Brain pericyte (primary cell): ENCODE results near the gene TRIP6.
"Not testable (repeated sequence)": the region's sequence is repeated elsewhere in the genome, so short reads cannot be mapped to it uniquely, and the experiment has no call there.

Experiments
- DNase-seq: peaks from one replicate; pipeline ENCODE4 v3.0.0-alpha.2; 2012; ENCODE audit warnings: low read depth, low spot score

Gene TRIP6

DNA sequence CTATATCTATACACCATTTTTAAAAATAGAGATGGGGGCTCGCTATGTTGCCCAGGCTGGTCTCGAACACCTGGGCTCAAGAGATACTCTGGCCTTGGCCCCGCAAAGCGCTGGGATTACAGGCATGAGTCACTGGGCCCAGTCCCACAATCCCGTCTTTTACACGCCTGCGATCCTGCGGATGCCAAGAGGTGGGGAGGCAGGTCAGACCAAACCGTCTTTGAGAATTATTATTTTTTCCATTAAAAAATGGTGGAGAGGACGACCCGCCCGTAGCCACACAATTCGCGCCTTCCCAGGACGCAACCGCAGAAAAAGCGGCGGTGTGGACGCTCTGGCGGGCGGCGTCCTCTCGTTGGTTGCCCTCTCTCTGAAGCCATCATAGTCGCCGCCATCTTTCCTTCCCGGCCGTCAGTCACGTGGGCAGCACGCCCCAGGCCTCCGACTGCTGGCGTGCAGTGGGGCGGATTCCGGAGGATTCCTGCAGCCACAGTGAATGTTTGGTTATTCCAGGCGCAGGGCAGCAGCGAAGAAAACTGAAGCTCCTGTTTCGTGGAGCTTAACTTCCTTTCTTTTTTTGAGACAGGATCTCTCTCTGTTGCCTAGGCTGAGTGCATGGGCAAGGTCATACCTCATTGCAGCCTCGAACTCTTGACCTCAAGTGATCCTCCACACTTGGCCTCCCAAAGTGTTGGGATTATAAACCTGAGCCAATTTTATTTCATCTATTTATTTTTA, 29.9 kb upstream of the TRIP6 start:
- peak; percentile 79 for DNase-seq

- no peak for DNase-seq
Measured at GRCh38 chr7:100839361-100839760, 27.8 kb upstream of the TRIP6 start.

- DNase-seq = no peak
Measured at GRCh38 chr7:100840470-100841100, 26.6 kb upstream of the TRIP6 start.

DNA sequence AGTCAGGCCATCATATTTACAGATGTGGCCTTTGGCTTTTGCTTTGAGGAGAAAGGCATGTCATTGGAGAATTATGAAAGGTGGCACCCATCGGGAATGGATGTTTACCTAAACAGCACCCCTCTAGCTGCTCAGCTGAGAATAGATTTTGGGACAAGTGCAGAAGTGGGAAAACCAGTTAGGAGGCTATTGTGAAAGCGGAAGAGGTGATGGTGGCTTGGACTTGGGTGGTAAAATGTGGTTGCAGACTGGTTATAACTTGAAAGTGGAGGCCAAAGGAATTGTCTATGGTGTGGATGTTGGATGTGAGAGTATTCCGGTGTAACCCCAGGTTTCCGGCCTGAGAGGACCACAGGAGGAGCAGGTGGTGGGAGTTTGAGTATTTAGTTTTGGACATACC, 19.8 kb upstream of the TRIP6 start:
- DNase-seq = no peak

DNA sequence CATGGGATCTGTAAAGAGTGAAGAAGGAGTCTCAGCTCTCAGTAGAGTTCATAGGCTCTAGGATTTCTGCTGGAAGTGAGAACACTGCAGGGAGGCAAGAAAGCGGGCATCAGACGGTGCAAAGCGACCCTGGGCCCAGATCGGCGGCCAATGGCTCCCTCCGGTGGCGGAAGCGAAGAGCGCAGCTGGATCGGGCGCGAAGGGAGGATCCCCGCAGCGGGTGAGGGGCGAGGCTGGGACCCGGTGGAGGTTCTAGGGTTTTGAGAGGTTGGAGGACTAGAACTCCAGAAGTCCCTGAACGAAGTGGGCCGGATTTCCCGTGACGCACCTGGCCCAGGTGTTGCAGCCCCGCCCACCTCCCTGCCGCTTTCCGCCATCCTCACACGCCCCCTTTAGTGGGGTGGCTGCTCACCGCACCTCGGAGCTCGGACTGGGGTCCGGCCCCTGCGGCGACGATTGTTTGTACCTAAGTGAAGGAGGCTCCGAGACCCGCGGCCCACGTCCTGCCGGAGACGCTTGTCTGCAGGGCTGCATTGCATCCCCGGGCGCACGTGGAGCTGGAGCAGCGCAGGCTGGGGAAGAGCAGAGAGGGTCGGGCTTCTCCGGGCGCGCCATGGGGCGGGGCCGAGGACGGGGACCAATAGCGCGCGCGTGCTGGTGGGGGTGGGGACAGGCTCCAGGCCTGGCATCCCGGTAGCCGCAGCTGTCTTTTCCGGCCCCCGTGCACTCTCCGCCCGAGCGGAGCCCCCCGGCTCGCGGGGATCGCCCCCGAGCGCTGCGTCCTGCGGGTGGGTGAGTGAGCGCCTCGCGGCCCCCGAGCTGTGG, 14.9 kb upstream of the TRIP6 start, which contains the start of gene SLC12A9:
Gene SLC12A9, plus strand, starts transcription at position 666 of the 825 bp plus-strand sequence. CDS start 1,485 bp downstream, outside the sequence.
- peak; percentile 65 for DNase-seq

DNA sequence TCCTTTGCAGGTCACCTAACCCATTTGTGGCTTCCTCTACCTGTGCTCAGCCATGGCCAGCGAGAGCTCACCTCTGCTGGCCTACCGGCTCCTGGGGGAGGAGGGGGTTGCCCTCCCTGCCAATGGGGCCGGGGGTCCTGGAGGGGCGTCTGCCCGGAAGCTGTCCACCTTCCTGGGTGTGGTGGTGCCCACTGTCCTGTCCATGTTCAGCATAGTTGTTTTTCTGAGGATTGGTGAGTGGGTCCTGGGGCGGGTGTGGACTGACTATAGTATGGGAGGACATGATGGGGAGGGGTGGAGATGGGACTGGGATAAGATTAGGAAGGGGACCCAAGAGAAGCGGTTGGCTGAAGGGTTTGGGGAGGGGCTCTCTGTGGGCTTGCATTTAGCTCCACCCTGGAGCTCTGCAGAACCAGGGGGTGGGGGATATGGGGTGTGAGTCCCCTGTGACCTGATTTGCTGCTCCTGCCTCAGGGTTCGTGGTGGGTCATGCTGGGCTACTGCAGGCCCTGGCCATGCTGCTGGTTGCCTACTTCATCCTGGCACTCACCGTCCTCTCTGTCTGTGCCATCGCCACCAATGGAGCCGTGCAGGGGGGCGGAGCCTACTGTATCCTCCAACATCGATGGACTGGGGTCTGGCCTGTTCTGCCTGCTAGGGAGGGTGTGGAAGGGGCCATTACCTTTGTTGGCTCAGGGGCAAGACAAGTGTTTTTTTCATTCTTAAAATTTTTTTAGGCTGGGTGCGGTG, 12.9 kb upstream of the TRIP6 start:
- no peak for DNase-seq

- not testable (repeated sequence) for DNase-seq
Measured at GRCh38 chr7:100854899-100855298, 12.3 kb upstream of the TRIP6 start.

DNA sequence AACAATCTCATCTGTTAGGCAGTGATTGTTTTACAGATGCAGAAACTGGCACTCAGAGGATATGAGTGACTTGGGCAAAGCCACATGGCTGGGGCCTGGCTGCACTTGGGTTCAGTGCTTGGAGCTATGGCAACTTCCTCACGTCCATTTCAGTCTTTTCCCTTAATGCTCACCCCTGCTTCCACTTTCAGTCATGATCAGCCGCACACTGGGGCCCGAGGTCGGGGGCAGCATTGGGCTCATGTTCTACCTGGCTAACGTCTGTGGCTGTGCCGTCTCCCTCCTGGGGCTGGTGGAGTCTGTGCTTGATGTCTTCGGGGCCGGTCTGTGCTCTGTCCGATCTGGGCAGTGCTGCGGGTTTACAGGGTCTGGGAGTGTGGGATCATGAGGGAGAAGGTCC, 11.7 kb upstream of the TRIP6 start:
- DNase-seq = no peak

- no peak for DNase-seq
Measured at GRCh38 chr7:100856871-100857282, 10.3 kb upstream of the TRIP6 start.

DNA sequence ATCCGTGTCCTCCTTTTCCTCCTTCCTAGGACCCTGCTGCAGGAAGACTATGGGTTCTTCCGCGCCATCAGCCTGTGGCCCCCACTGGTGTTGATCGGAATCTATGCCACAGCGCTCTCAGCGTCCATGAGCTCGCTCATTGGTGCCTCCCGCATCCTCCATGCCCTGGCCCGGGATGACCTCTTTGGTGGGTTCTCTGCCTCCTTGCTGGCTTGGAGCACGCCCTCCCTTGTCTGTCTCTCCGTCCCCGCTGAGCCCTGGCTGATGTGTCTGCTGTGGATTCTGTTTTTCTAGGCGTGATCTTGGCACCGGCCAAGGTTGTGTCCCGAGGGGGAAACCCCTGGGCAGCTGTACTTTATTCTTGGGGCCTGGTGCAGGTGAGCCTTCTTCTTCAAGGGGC, 7.3 kb upstream of the TRIP6 start:
- no peak for DNase-seq

- no peak for DNase-seq
Measured at GRCh38 chr7:100860702-100861615, 6.2 kb upstream of the TRIP6 start.

GRCh38 chr7:100861616-100861985, 5.6 kb upstream of the TRIP6 start:
- DNase-seq = no peak

GRCh38 chr7:100863406-100863950, 3.7 kb upstream of the TRIP6 start:
- no peak for DNase-seq

- no peak for DNase-seq
Measured at GRCh38 chr7:100864263-100864845, 2.8 kb upstream of the TRIP6 start.

GRCh38 chr7:100865372-100865911, 1.7 kb upstream of the TRIP6 start:
- DNase-seq = no peak

DNA sequence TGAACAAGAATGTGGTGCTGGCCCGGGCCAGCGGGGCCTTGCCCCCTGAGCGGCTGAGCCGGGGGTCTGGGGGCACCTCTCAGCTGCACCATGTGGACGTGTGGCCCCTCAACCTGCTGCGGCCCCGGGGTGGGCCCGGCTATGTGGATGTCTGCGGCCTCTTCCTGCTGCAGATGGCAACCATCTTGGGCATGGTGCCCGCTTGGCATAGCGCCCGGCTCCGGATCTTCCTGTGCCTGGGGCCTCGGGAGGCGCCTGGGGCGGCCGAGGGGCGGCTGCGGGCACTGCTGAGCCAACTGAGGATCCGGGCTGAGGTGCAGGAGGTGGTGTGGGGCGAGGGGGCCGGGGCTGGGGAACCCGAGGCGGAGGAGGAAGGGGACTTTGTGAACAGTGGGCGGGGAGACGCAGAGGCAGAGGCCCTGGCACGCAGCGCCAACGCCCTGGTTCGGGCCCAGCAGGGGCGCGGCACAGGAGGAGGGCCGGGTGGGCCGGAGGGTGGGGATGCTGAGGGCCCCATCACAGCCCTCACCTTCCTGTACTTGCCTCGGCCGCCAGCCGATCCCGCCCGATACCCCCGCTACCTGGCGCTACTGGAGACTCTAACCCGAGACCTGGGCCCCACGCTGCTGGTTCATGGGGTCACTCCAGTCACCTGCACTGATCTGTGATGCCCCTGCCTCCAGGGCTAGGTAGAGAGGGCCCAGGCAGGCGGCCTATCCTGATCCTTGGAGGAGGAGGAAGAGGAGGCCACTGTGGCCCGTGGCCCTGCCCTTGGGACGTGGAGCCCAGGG, 1.1 kb upstream of the TRIP6 start:
- DNase-seq = no peak

- no peak for DNase-seq
Measured at GRCh38 chr7:100866729-100867039, 503 bp upstream of the TRIP6 start.

- DNase-seq = no peak
Measured at GRCh38 chr7:100867776-100868485, 744 bp downstream of the TRIP6 start.
